Hematopoietic multipotent progenitor cell (in vitro differentiated cells): Measurements from ENCODE around the gene HMGN4. TPM values are rescaled to one million over a fixed set of nuclear protein-coding genes. Genes with fewer than 3 reads are reported as not detected.
A peak's percentile ranks its signal among the peaks of the same experiment; 100 is the strongest.
"Not testable (repeated sequence)": the region's sequence is repeated elsewhere in the genome, so short reads cannot be mapped to it uniquely, and the experiment has no call there.

Source experiments
- DNase-seq, 3 donors: peaks; one replicate each; pipeline ENCODE4 v3.0.0-alpha.2; 2011 to 2015; ENCODE audit warnings: low read depth in 2 of 3, low spot score in 2 of 3
- total RNA-seq: library from RNA; depleted of rRNA; stranded (reverse); fragments of >200 nt; gene quantifications from one replicate; pipeline ENCODE4 v1.2.3, GENCODE V29; 2012

HMGN4 gene
- total RNA-seq, 1 donor, result 31.8 TPM

GRCh38 chr6:26547363-26547762 lies 9.2 kb downstream of the HMGN4 start:
- not testable (repeated sequence) for DNase-seq

GRCh38 chr6:26550250-26550993 lies 12.3 kb downstream of the HMGN4 start:
- DNase-seq, result peak in 2 of 3 donors; percentile 54 to 59

- no peak for DNase-seq
Measured at GRCh38 chr6:26552205-26552604, 14.0 kb downstream of the HMGN4 start.

- no peak for DNase-seq
Measured at GRCh38 chr6:26552640-26553188, 14.5 kb downstream of the HMGN4 start.

GRCh38 chr6:26553264-26553634 lies 15.1 kb downstream of the HMGN4 start:
- DNase-seq, result peak in 2 of 3 donors; percentile 77 to 89

GRCh38 chr6:26553635-26554446 lies 15.7 kb downstream of the HMGN4 start:
- peak; percentile 69 to 91 (median 76) for DNase-seq

- DNase-seq, result no peak
Measured at GRCh38 chr6:26554447-26554696, 16.2 kb downstream of the HMGN4 start.

- DNase-seq, result peak in 2 of 3 donors; percentile 52 to 69
Measured at GRCh38 chr6:26554697-26555504, 16.7 kb downstream of the HMGN4 start.

- DNase-seq, result no peak
Measured at GRCh38 chr6:26555505-26556262, 17.5 kb downstream of the HMGN4 start.

- peak in 1 of 3 donors; percentile 41 for DNase-seq
Measured at GRCh38 chr6:26556263-26557070, 18.3 kb downstream of the HMGN4 start.

- DNase-seq, result no peak
Measured at GRCh38 chr6:26561533-26562466, 23.6 kb downstream of the HMGN4 start.

- DNase-seq, result no peak
Measured at GRCh38 chr6:26563488-26563887, 25.3 kb downstream of the HMGN4 start.

GRCh38 chr6:26568601-26569432 lies 30.7 kb downstream of the HMGN4 start:
- peak; percentile 92 to 99 (median 99) for DNase-seq

GRCh38 chr6:26569433-26569764 lies 31.2 kb downstream of the HMGN4 start:
- no peak for DNase-seq

- peak in 2 of 3 donors; percentile 29 to 42 for DNase-seq
Measured at GRCh38 chr6:26570027-26570809, 32.1 kb downstream of the HMGN4 start.

GRCh38 chr6:26571592-26572296 lies 33.6 kb downstream of the HMGN4 start:
- DNase-seq, result peak; percentile 45 to 93 (median 81)
